ENCODE measurements around the gene ARF6. TPM values are rescaled to one million over a fixed set of nuclear protein-coding genes. Genes with fewer than 3 reads are reported as not detected.

ARF6 gene
- total and polyA plus RNA-seq, 2 experiments from 2014 or later: 22.5 to 27.8 TPM

DNA sequence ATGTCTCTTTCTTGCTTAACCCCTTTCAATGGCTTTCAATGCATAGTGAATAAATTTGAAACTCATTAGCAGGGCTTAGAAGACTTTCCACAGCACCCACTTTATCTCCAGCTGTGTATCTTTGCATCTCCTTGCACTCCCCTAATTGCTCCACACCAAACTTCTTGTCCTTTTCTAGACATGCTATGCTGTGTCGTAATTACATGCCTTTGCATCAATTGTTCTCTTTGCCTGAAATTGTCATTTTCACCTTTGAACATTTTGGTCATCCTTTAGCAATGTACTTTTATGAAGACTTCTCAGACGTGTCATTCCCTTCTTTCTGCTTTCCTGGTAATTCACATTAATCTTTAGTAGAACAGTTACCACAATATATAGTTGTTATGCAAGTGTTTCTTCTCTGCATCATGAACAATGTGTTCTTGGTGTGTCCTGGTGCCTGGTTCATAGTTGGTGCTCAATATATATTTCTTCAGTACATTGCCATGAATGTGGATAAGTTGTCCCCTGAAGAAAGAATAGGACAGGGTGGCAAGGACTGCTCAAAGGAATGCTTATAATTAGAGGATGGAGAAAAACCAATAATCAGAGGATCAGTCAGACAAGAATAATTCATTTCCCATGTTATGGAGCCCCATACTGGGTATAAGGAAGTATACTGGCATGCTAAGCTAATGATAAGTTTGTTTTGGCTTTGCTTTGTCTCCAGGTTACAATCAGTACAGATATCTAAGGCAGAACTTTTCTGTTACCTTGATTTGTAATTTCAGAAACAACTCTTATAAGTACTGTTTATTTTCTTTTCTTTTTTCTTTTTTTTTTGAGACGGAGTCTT lies 27.2 kb downstream of the ARF6 start:
- Histone ChIP-seq H3K4me1 (ENCODE audit: low read depth) (no peaks in the 10 kb centered on the region), H3K9me3 (ENCODE audit: low read depth) (no peaks in the 10 kb centered on the region), H3K4me3 (no peak overlapping the region), H3K36me3 (no peaks in the 10 kb centered on the region), H3K27me3 (no peaks in the 10 kb centered on the region), H3K27ac (no peak overlapping the region)
- no peak for DNase-seq (ENCODE audit: low read depth in 1 of 2, low spot score in 1 of 2)
- TF ChIP-seq, protein P1, sequence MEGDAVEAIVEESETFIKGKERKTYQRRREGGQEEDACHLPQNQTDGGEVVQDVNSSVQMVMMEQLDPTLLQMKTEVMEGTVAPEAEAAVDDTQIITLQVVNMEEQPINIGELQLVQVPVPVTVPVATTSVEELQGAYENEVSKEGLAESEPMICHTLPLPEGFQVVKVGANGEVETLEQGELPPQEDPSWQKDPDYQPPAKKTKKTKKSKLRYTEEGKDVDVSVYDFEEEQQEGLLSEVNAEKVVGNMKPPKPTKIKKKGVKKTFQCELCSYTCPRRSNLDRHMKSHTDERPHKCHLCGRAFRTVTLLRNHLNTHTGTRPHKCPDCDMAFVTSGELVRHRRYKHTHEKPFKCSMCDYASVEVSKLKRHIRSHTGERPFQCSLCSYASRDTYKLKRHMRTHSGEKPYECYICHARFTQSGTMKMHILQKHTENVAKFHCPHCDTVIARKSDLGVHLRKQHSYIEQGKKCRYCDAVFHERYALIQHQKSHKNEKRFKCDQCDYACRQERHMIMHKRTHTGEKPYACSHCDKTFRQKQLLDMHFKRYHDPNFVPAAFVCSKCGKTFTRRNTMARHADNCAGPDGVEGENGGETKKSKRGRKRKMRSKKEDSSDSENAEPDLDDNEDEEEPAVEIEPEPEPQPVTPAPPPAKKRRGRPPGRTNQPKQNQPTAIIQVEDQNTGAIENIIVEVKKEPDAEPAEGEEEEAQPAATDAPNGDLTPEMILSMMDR (IDR thresholded peaks at IDR 0.05; ENCODE audit: low read depth, low read length): no peak

DNA sequence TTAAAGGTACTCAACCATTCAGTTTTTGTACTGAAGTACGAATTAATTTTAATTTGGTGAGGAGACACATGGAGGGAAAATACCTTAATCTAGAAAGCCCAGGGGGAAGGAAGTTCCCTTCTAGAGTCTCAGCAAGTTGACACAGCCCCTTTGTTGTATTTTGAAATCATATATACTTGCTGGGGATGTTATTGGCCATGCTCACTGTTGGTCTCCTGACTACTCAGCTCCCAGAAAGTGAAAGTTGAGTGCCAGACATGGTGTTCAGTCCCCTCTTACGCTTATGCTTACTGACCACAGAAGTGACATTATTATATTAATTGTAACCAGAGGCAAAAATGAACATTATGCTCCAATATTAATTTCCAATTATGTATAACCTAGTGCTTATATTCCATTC lies 28.1 kb downstream of the ARF6 start:
- Histone ChIP-seq H3K9me3 (ENCODE audit: low read depth) (no peaks in the 10 kb centered on the region), H3K4me3 (no peak overlapping the region), H3K36me3 (no peaks in the 10 kb centered on the region), H3K4me1 (ENCODE audit: low read depth) (no peaks in the 10 kb centered on the region), H3K27ac (no peak overlapping the region), H3K27me3 (no peaks in the 10 kb centered on the region)
- DNase-seq (ENCODE audit: low read depth in 1 of 2, low spot score in 1 of 2): no peak
- TF ChIP-seq, protein P1 (IDR thresholded peaks at IDR 0.05; ENCODE audit: low read depth, low read length): no peak

DNA sequence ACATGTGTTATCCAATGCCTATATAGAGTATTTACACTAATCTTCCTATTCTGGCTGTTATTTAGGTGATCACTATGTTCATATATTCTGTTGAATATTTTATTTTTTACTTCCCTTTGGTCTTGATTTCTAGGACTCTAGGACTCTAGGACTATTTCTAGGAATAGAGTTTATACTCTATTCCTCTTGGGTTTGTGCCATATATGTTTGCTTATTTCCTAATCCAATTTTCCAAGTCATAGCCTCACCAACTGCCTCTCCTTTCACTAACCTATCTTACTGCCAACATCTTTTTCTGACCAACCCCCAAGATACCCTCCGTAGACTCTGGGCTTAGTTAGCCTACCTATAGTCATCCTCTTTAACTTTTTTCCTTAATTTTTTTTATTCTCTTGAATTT lies 28.5 kb downstream of the ARF6 start:
- H3K27me3 ChIP-seq: no peaks in the 10 kb centered on the region
- DNase-seq (ENCODE audit: low read depth in 1 of 2, low spot score in 1 of 2): no peak
- TF ChIP-seq, protein P1 (IDR thresholded peaks at IDR 0.05; ENCODE audit: low read depth, low read length): no peak
- H3K36me3 ChIP-seq: no peaks in the 10 kb centered on the region
- H3K4me3 ChIP-seq: no peak overlapping the region
- H3K4me1 ChIP-seq (ENCODE audit: low read depth): no peaks in the 10 kb centered on the region
- H3K27ac ChIP-seq: no peak overlapping the region
- H3K9me3 ChIP-seq (ENCODE audit: low read depth): no peaks in the 10 kb centered on the region

DNA sequence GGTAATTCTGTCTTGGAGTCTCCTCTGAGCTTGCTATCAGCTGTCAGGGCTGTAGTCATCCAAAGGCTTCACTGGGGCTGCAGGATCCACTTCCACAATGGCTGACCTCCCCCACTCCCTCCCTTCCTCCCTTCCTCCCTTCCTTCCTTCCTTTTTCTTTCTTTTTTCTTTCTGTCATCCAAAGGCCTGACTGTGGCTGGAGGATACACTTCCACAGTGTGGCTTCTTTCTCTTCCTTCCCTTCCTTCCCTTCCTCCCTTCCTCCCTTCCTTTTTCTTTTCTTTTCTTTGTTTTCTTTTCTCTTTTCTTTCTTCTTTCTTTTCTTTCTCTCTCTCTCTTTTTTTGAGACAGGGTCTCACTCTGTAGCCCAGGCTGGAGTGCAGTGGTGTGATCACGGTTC lies 30.6 kb downstream of the ARF6 start:
- H3K9me3 ChIP-seq (ENCODE audit: low read depth): no peaks in the 10 kb centered on the region
- no peak for DNase-seq (ENCODE audit: low read depth in 1 of 2, low spot score in 1 of 2)
- no peaks in the 10 kb centered on the region for H3K27me3 ChIP-seq
- no peaks in the 10 kb centered on the region for H3K36me3 ChIP-seq
- H3K27ac ChIP-seq: no peak overlapping the region
- H3K4me1 ChIP-seq (ENCODE audit: low read depth): no peaks in the 10 kb centered on the region
- TF ChIP-seq, protein P1 (IDR thresholded peaks at IDR 0.05; ENCODE audit: low read depth, low read length): no peak
- no peak overlapping the region for H3K4me3 ChIP-seq

DNA sequence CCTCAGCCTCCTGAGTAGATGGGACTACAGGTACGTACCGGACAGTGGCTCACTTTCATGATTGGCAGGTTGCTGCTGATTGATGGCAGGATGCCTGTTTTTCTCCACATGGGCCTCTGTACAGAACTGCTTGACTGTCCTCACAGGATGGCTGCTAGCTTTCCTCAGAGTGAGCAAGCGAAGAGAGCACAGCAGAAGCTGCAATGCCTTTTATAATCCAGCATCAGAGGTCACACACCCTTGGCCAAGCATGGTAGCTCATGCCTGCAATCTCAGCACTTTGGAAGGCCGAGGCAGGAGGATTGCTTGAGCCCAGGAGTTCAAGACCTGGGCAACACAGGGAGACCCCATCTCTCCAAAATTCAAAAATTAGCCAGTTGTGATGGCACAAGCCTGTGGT lies 31.0 kb downstream of the ARF6 start:
- Histone ChIP-seq H3K27ac (no peak overlapping the region), H3K36me3 (no peaks in the 10 kb centered on the region), H3K27me3 (no peaks in the 10 kb centered on the region), H3K9me3 (ENCODE audit: low read depth) (no peaks in the 10 kb centered on the region), H3K4me3 (no peak overlapping the region), H3K4me1 (ENCODE audit: low read depth) (no peaks in the 10 kb centered on the region)
- no peak for DNase-seq (ENCODE audit: low read depth in 1 of 2, low spot score in 1 of 2)
- TF ChIP-seq, protein P1 (IDR thresholded peaks at IDR 0.05; ENCODE audit: low read depth, low read length): no peak
